NT2/D1 (cell line): Measurements from ENCODE around the gene COA1.

Experiments used
- SUZ12 ChIP-seq: IDR thresholded peaks from 2 replicates; pipeline ENCODE4 v1.6.1; 2011; ENCODE audit not compliant: insufficient read length, insufficient read depth; ENCODE audit errors: extremely low read depth
- YY1 ChIP-seq: IDR thresholded peaks from 2 replicates; pipeline ENCODE4 v1.6.1; 2011; ENCODE audit not compliant: insufficient read length, insufficient read depth

GRCh38 chr7:43700059-43700501, 29.2 kb downstream of the COA1 start:
- TF ChIP-seq YY1 (no peak), SUZ12 (no peak)
